HepG2 (cell line): ENCODE measurements around the gene CERT1. TPM values are rescaled to one million over a fixed set of nuclear protein-coding genes. Genes with fewer than 3 reads are reported as not detected.

Experiments
- ATAC-seq: fragments of 200-7000 bp; cut with Tn5 transposase; 3 replicates; pipeline ENCODE4 v1.9.1; 2020; ENCODE audit warnings: mild to moderate bottlenecking, moderate library complexity
- BruUV-seq: library from RNA; stranded (reverse); fragments of 400-500 nt; replicated peaks from 2 replicates; lab custom pipeline; 2021; lab: Mats Ljungman, UMichigan
- CTCF ChIA-PET: fragments of 300-600 bp; formaldehyde crosslinking; extraction: SDS; loops from one replicate; lab custom pipeline; 2021; ENCODE audit warnings: low total read pairs, inconsistent platforms, low intra/inter-chr PET ratio; lab: Yijun Ruan, JAX
- POLR2A ChIA-PET: fragments of 350-600 bp; sonication (Branson Sonifier 250); formaldehyde crosslinking; loops from one replicate; lab custom pipeline; 2020; ENCODE audit warnings: antibody characterized with exemption, inconsistent platforms; lab: Yijun Ruan, JAX
- DNase-seq: peaks from one replicate; pipeline ENCODE4 v3.0.0-alpha.2; 2015; ENCODE audit warnings: low spot score
- FAIRE-seq: peaks from 3 replicates; lab custom pipeline; 2011; peaks lifted over from hg19 to GRCh38; lab: Jason Lieb, UNC
- H2AFZ ChIP-seq: one replicate; pipeline ENCODE4 v1.6.1; 2011; ENCODE audit warnings: low read length, inconsistent platforms
- H3K27ac ChIP-seq: fragments of 300-600 bp; 3 replicates; pipeline ENCODE4 v1.8.0; 2011; ENCODE audit warnings: mixed run types, mild to moderate bottlenecking, mixed read lengths, low read length, inconsistent platforms; ENCODE audit not compliant: insufficient read depth; ENCODE audit errors: extremely low read length
- H3K27me3 ChIP-seq, 2 experiments: fragments of 200-600 bp in 1 of 2; 2 replicates in 1 of 2; 3 replicates in 1 of 2; pipeline versions ENCODE4 v1.6.0 to v1.8.0; 2011; ENCODE audit warnings: low read length in 2 of 2, mild to moderate bottlenecking in 2 of 2, moderate library complexity in 2 of 2, inconsistent platforms in 1 of 2; ENCODE audit not compliant: insufficient read depth in 2 of 2, control insufficient read depth in 1 of 2
- H3K36me3 ChIP-seq, 2 experiments: fragments of 200-600 bp in 1 of 2; replicated peaks in 1 of 2; 2 replicates in 1 of 2; 3 replicates in 1 of 2; pipeline versions ENCODE4 v1.5.1 to v1.8.0; 2011; ENCODE audit warnings: low read length in 2 of 2, inconsistent platforms in 1 of 2; ENCODE audit not compliant: insufficient read depth in 2 of 2, control insufficient read depth in 1 of 2
- H3K4me1 ChIP-seq: 2 replicates; pipeline ENCODE4 v1.5.1; 2012; ENCODE audit warnings: low read length, inconsistent platforms; ENCODE audit not compliant: insufficient read depth
- H3K4me2 ChIP-seq: 2 replicates; pipeline ENCODE4 v1.6.0; 2011; ENCODE audit warnings: low read depth, low read length, inconsistent platforms
- H3K4me3 ChIP-seq, 3 experiments: fragments of 200-600 bp in 1 of 3; sonication (generic), shearing (Covaris generic) in 1 of 3; replicated peaks in 1 of 3; 2 replicates each; pipeline ENCODE4 v1.5.1; 2011 to 2016; ENCODE audit warnings: low read length in 3 of 3, inconsistent platforms in 2 of 3, low read depth in 2 of 3, mild to moderate bottlenecking in 2 of 3, control low read depth in 1 of 3, mixed read lengths in 1 of 3; ENCODE audit not compliant: insufficient read depth in 1 of 3
- H3K79me2 ChIP-seq: one replicate; pipeline ENCODE4 v1.6.1; 2011; ENCODE audit warnings: low read length, inconsistent platforms; ENCODE audit not compliant: insufficient read depth
- H3K9ac ChIP-seq: 2 replicates; pipeline ENCODE4 v1.6.0; 2011; ENCODE audit warnings: mild to moderate bottlenecking, low read depth, low read length, inconsistent platforms; ENCODE audit not compliant: insufficient read depth
- H3K9me3 ChIP-seq: 2 replicates; pipeline ENCODE4 v1.5.1; 2012; ENCODE audit warnings: mild to moderate bottlenecking, low read length
- H4K20me1 ChIP-seq: 2 replicates; pipeline ENCODE4 v1.6.0; 2011; ENCODE audit warnings: inconsistent platforms, mild to moderate bottlenecking, low read length, moderate library complexity; ENCODE audit not compliant: insufficient read depth
- BCL6 ChIP-seq: IDR thresholded peaks from 2 replicates; pipeline ENCODE4 v1.6.1; 2016; ENCODE audit warnings: missing genetic modification reagents, missing compliant biosample characterization
- CREM ChIP-seq, 2 experiments: sonication (generic) in 1 of 2; formaldehyde crosslinking in 1 of 2; IDR thresholded peaks; 2 replicates each; pipeline versions ENCODE4 v1.4.0 to v1.6.1; 2016 to 2020; ENCODE audit warnings: antibody characterized with exemption in 1 of 2, mild to moderate bottlenecking in 1 of 2, missing genetic modification reagents in 1 of 2
- HDAC1 ChIP-seq: sonication (generic); formaldehyde crosslinking; IDR thresholded peaks from 2 replicates; pipeline ENCODE4 v1.5.1; 2020; ENCODE audit warnings: mild to moderate bottlenecking, missing genetic modification reagents
- HNF4A ChIP-seq: sonication (generic); formaldehyde crosslinking; IDR thresholded peaks from 2 replicates; pipeline ENCODE4 v1.4.0; 2020; ENCODE audit warnings: missing genetic modification reagents
- IRF2 ChIP-seq: IDR thresholded peaks from 2 replicates; pipeline ENCODE4 v1.6.1; 2018; ENCODE audit warnings: missing genetic modification reagents, missing compliant biosample characterization
- SIX1 ChIP-seq: sonication (generic); formaldehyde crosslinking; IDR thresholded peaks from 2 replicates; pipeline ENCODE4 v1.4.0; 2020; ENCODE audit warnings: missing genetic modification reagents, borderline replicate concordance
- SOX13 ChIP-seq, 3 experiments: fragments of 450-650 bp in 1 of 3; sonication (generic) in 1 of 3; formaldehyde crosslinking in 1 of 3; IDR thresholded peaks in 2 of 3; conservative IDR thresholded peaks in 1 of 3; 2 replicates each; pipeline versions ENCODE4 v1.5.0 to v1.6.1; 2016 to 2020; ENCODE audit warnings: antibody characterized with exemption in 1 of 3, mild to moderate bottlenecking in 1 of 3, missing compliant biosample characterization in 1 of 3, missing genetic modification reagents in 1 of 3, moderate library complexity in 1 of 3
- SP140L ChIP-seq: sonication (generic); formaldehyde crosslinking; IDR thresholded peaks from 2 replicates; pipeline ENCODE4 v1.4.0; 2020; ENCODE audit warnings: missing genetic modification reagents, borderline replicate concordance
- ZFP1 ChIP-seq: IDR thresholded peaks from 2 replicates; pipeline ENCODE4 v1.6.1; 2016
- ZNF207 ChIP-seq: fragments of 450-650 bp; IDR thresholded peaks from 2 replicates; pipeline ENCODE4 v1.6.1; 2016; ENCODE audit warnings: antibody characterized with exemption, borderline replicate concordance
- ZNF292 ChIP-seq: sonication (generic); formaldehyde crosslinking; IDR thresholded peaks from 2 replicates; pipeline ENCODE4 v1.8.1; 2022; ENCODE audit warnings: mild to moderate bottlenecking, low read depth, missing genetic modification reagents, borderline replicate concordance
- ZNF460 ChIP-seq: sonication (generic); formaldehyde crosslinking; IDR thresholded peaks from 2 replicates; pipeline ENCODE4 v1.5.1; 2020; ENCODE audit warnings: missing genetic modification reagents, mild to moderate bottlenecking, borderline replicate concordance
- ZNF556 ChIP-seq: sonication (generic); formaldehyde crosslinking; IDR thresholded peaks from 2 replicates; pipeline ENCODE4 v1.4.0; 2020; ENCODE audit warnings: mild to moderate bottlenecking, missing genetic modification reagents, borderline replicate concordance
- ZNF605 ChIP-seq: sonication (generic); formaldehyde crosslinking; IDR thresholded peaks from 2 replicates; pipeline ENCODE4 v1.8.0; 2022; ENCODE audit warnings: mild to moderate bottlenecking, missing genetic modification reagents
- ZNF644 ChIP-seq: IDR thresholded peaks from 2 replicates; pipeline ENCODE4 v1.6.1; 2016; ENCODE audit warnings: low read depth
- WGBS: methylation state at CpG from one replicate; pipeline ENCODE4 v1.1.6; 2017; ENCODE audit warnings: low lambda C conversion rate; 5-methylcytosine and 5-hydroxymethylcytosine counted together
- in situ Hi-C: cut with HindIII; loops from 2 replicates; pipeline ENCODE4 v1.10.0; 2017; ENCODE audit warnings: low pct_unique_long_range_greater_than_20kb; ENCODE audit not compliant: extremely low pct_ligation_motif_present
- intact Hi-C: fragments of 100-400 bp; cut with micrococcal nuclease; formaldehyde crosslinking; loops from one replicate; pipeline ENCODE4 v1.10.0; 2022; ENCODE audit not compliant: unreplicated experiment
- polyA plus RNA-seq, 8 experiments: library from polyadenylated mRNA; depleted of rRNA in 3 of 8; stranded (reverse) in 7 of 8; unstranded in 1 of 8; fragments of >200 nt; fragmentation: Illumina TruSeq in 4 of 8; extraction: Trizol in 4 of 8; gene quantifications; 2 replicates each; pipeline versions ENCODE4 v1.2.1 to v1.2.3, GENCODE V29; 2011 to 2016; ENCODE audit warnings: low read depth in 4 of 8, missing spikeins in 1 of 8, mixed read lengths in 1 of 8; ENCODE audit not compliant: insufficient read depth in 1 of 8
- total RNA-seq, 5 experiments: library from RNA; depleted of rRNA; stranded (reverse); fragments of >200 nt; fragmentation: Illumina TruSeq; extraction: Trizol; gene quantifications; 2 replicates each; pipeline ENCODE4 v1.2.3, GENCODE V29; 2016; ENCODE audit warnings: low read depth in 1 of 5
- TF ChIP-seq, protein P1 (sequence below): sonication (generic); formaldehyde crosslinking; IDR thresholded peaks from 2 replicates; pipeline ENCODE4 v1.8.1; 2023; ENCODE audit warnings: mild to moderate bottlenecking, moderate library complexity, missing genetic modification reagents
- TF ChIP-seq, protein P2 (sequence below): IDR thresholded peaks from 2 replicates; pipeline ENCODE4 v1.6.1; 2016; ENCODE audit warnings: low read depth, control low read depth
- TF ChIP-seq, protein P3 (sequence below): IDR thresholded peaks from 2 replicates; pipeline ENCODE4 v1.6.1; 2012; ENCODE audit warnings: low read depth, low read length, improper control_type of control experiment

CERT1 gene
- total and polyA plus RNA-seq, 2 of the 13 experiments (the other 11 are each of a cell fraction or from before 2014, with no cell fraction given) = 8.2 to 12.7 TPM

DNA sequence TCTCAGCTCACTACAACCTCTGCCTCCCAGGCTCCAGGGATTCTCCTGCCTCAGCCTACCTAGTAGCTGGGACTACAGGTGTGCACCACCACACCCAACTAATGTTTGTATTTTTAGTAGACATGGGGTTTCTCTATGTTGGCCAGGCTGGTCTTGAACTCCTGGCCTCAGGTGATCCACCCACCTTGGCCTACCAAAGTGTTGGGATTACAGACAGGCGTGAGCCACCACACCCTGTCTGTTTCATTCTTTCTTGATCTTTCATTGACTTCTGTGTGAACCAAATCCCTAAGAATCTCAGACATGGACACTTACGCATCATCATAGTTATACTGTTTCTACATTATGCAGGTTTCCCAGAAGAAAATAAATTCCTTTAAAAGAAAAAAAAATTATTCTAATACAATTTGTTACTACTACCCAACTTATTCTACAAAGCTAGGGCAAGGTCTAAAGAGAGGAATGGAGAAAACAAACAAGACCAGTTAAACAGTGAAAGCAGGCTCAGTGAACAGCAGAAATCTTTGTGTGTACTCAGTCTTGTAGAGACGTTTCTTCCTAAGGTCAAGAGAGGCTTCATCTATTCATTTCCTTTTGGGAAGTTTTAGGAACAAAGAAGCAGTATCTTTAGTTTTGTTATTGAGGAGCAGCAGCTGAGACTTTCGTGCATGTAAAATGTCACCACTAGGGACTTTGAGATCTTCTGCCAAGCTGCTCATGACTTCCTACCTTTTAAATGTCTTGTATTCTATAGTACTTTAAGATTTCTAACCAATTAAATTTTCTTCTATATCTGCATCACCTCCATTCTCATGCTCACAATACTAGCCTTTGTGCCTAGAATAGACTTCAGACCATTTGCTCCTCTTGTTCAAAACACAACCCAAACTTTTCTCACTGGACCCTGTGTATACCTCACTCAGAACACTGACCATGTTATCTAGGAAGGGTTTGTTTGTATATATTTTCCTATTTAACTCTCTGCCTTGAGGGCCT, 180.0 kb downstream of the CERT1 start:
- H3K27me3 ChIP-seq = no peaks in the 10 kb centered on the region; a peak in 1 of 5 replicates
- in situ Hi-C loops (no loop called here), intact Hi-C loops (no loop called here)
- H4K20me1 ChIP-seq = no peaks in the 10 kb centered on the region
- no peaks in the 10 kb centered on the region for H3K9me3 ChIP-seq
- no TSS peak for BruUV-seq
- H3K9ac ChIP-seq = peak overlapping the region; percentile 58
- 8% methylated on average over 4 of the region's 4 CpGs for WGBS
- CTCF ChIA-PET = no interaction called here
- POLR2A ChIA-PET = interaction anchor here (0.7 to 0.9 kb wide), 2 partner anchors 71 to 97 kb away, joined by 4 read pairs; no protein-coding TSS in a partner anchor
- peak overlapping the region in 2 of 3 experiments; percentile 36 to 38; a peak in 2 of 6 replicates for H3K4me3 ChIP-seq
- FAIRE-seq = peak; percentile 70
- no peak overlapping the region for H2AFZ ChIP-seq
- peak; percentile 93 for DNase-seq
- ATAC-seq = peak; percentile 79
- peaks cover 8% of the 10 kb centered on the region for H3K79me2 ChIP-seq
- peak overlapping the region; percentile 83 for H3K27ac ChIP-seq
- peak overlapping the region; percentile 69 for H3K4me2 ChIP-seq
- H3K36me3 ChIP-seq = no peaks in the 10 kb centered on the region
- peaks cover 74% of the 10 kb centered on the region for H3K4me1 ChIP-seq
- TF ChIP-seq HNF4A (CRISPR knock-in tag) = peak; percentile 73
- TF ChIP-seq CREM (IDR thresholded peaks at IDR 0.05) = peak; percentile 56
- no peak for TF ChIP-seq CREM (CRISPR knock-in tag; IDR thresholded peaks at IDR 0.05)
- no peak for TF ChIP-seq ZNF207
- TF ChIP-seq SP140L = no peak
- TF ChIP-seq ZNF644 (CRISPR knock-in tag) = peak; percentile 4; the same call in 1 of the 2 replicates
- TF ChIP-seq, protein P1, sequence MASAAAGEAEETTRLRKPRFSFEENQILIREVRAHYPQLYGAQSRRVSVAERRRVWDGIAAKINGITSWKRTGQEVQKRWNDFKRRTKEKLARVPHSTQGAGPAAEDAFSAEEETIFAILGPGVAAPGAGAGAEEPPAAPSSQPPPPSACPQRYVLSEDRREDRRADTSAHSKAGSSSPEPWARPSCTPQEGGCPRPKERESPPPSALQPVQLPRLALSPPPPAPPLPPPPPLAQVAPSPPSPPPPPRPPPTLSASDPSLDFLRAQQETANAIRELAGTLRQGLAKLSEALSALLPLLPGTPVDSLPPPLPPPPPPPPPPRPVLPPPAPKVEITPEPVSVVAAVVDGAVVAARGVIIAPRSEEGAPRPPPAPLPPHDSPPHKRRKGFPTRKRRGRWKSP (CRISPR knock-in tag) = 0 out of 2 replicates have a peak, but pooled peaks have one; percentile 25
- peak; percentile 52; the same call in 1 of the 2 replicates for TF ChIP-seq ZNF460 (CRISPR knock-in tag)
- TF ChIP-seq, protein P2, sequence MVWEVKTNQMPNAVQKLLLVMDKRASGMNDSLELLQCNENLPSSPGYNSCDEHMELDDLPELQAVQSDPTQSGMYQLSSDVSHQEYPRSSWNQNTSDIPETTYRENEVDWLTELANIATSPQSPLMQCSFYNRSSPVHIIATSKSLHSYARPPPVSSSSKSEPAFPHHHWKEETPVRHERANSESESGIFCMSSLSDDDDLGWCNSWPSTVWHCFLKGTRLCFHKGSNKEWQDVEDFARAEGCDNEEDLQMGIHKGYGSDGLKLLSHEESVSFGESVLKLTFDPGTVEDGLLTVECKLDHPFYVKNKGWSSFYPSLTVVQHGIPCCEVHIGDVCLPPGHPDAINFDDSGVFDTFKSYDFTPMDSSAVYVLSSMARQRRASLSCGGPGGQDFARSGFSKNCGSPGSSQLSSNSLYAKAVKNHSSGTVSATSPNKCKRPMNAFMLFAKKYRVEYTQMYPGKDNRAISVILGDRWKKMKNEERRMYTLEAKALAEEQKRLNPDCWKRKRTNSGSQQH = no peak
- TF ChIP-seq ZFP1 = 0 out of 2 replicates have a peak, but pooled peaks have one; percentile 17
- 0 out of 2 replicates have a peak, but pooled peaks have one; percentile 19 for TF ChIP-seq SIX1
- TF ChIP-seq BCL6 (CRISPR knock-in tag) = peak; percentile 61
- peak; percentile 12; the same call in 1 of the 2 replicates for TF ChIP-seq HDAC1 (CRISPR knock-in tag)
- no peak for TF ChIP-seq SOX13 (IDR thresholded peaks at IDR 0.05)
- TF ChIP-seq SOX13 (CRISPR knock-in tag; conservative IDR thresholded peaks at IDR 0.05 in 1 of 2, IDR thresholded peaks at IDR 0.05 in 1 of 2) = peak in 1 of 2 experiments; percentile 67; a peak in 2 of 4 replicates
- TF ChIP-seq ZNF556 = peak; percentile 31; the same call in 1 of the 2 replicates
- TF ChIP-seq ZNF605 (CRISPR knock-in tag) = no peak
- no peak for TF ChIP-seq ZNF292
- TF ChIP-seq, protein P3, sequence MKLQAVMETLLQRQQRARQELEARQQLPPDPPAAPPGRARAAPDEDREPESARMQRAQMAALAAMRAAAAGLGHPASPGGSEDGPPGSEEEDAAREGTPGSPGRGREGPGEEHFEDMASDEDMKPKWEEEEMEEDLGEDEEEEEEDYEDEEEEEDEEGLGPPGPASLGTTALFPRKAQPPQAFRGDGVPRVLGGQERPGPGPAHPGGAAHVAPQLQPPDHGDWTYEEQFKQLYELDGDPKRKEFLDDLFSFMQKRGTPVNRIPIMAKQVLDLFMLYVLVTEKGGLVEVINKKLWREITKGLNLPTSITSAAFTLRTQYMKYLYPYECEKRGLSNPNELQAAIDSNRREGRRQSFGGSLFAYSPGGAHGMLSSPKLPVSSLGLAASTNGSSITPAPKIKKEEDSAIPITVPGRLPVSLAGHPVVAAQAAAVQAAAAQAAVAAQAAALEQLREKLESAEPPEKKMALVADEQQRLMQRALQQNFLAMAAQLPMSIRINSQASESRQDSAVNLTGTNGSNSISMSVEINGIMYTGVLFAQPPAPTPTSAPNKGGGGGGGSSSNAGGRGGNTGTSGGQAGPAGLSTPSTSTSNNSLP = peak; percentile 28; the same call in 1 of the 2 replicates
- TF ChIP-seq IRF2 (CRISPR knock-in tag) = 0 out of 2 replicates have a peak, but pooled peaks have one; percentile 33
